GM20000 (cell line): ENCODE data around the gene OLFM2.

Experiments
- DNase-seq: peaks from one replicate; pipeline ENCODE4 v3.0.0; 2012; ENCODE audit warnings: low spot score
- TF ChIP-seq, protein P1 (sequence below): IDR thresholded peaks from 2 replicates; pipeline ENCODE4 v1.5.1; 2012; ENCODE audit warnings: mild to moderate bottlenecking, control low read depth; ENCODE audit errors: extremely low read depth, missing control alignments

Gene OLFM2

DNA sequence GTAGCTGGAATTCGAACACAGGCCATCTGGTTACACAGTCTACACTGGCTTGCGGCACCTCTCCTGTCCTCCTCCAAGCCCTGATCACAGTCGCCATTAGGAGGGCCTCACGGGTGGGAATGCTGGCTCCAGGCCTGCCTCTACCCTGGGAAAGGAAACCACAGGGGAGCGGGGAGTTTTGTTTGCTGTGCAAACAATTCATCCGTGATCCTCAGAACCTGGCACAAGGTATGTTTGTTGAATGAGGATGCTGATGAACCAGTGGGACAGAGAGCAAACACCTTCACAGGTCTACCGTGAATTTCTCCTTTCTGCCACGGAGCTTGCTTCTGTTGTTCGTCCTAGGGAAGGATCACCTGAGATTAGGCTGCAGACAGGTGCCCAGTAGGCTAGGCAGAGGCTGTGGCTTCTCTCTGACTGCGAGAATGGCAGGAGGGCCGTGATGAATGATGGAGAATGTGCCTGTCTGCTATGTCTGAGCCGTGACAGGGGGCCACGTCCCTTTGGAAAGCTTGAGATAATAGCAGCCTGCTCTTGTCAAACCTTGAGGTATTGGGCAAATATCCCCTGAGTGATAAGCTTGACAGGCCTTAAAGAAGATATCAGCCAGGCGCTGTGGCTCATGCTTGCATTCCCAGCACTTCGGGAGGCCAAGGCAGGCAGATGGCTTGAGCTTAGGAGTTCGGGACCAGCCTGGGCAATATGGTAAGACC is 64.5 kb downstream of the OLFM2 start:
- no peak for DNase-seq
- TF ChIP-seq, protein P1, sequence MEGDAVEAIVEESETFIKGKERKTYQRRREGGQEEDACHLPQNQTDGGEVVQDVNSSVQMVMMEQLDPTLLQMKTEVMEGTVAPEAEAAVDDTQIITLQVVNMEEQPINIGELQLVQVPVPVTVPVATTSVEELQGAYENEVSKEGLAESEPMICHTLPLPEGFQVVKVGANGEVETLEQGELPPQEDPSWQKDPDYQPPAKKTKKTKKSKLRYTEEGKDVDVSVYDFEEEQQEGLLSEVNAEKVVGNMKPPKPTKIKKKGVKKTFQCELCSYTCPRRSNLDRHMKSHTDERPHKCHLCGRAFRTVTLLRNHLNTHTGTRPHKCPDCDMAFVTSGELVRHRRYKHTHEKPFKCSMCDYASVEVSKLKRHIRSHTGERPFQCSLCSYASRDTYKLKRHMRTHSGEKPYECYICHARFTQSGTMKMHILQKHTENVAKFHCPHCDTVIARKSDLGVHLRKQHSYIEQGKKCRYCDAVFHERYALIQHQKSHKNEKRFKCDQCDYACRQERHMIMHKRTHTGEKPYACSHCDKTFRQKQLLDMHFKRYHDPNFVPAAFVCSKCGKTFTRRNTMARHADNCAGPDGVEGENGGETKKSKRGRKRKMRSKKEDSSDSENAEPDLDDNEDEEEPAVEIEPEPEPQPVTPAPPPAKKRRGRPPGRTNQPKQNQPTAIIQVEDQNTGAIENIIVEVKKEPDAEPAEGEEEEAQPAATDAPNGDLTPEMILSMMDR: no peak

DNA sequence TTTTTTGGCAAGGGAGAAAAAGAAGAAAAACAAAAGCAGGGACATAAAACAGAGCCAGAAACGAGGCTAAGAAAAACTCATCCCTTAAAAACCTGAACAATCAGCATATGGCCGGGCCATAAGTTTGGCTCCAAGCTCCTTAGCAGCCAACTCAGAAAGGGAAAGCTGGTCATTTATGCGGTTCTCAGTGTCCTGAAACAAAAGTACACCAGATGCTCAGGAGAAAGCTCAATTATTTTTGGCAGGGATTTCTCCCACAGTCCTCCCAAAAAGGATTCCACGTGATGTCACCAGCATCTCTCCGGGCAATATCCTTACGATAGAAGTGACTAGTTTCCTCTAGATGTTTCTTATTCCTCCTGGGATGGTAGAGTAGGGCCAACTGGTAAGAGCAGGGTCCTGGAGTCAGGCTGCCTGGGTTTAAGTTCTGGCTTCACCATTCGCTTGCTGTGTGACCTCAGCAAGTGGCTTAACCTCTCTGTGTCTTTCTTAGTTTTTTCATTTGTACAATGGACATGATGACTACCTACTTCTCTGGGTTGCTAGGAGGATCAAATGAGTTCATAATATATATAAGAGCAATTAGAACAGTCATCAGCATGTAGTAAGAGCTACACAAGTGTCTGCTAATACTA is 67.2 kb downstream of the OLFM2 start:
- no peak for DNase-seq
- TF ChIP-seq, protein P1: no peak

DNA sequence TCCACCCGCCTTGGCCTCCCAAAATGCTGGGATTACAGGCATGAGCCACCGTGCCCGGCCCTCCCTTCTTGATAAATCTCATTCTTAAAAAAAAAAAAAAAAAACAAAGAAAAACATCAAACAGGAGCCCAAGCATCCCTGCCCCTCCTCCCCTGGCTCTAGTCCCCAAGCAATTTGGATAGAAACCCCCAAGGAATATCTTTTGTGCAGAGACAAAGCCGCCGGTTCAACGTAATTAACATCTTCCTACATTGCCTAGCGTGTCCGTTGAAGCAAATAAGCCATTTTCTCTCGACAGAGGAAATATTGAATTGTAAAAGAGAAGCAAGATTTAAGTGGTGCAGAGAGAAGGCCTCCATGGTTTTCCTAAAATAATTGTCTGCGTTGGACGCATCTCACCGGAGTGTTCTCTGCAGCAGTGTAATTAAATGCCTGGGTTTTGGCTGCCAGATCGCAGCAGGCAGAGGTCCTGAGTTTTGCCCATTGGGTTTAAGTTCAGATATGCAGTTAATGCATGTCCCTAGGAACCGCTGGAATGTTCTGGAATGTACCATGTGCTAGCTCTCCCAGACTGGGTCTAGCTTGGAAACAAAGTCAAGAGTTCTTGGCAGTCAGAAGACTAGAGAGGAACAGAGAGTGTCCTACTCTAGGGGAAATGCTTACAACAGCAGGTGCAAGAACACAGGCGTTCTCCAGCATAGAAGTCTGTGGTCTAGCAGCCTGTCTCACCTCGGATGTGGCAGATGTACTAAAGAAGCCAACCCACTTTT is 70.4 kb downstream of the OLFM2 start:
- TF ChIP-seq, protein P1: no peak
- DNase-seq: no peak

DNA sequence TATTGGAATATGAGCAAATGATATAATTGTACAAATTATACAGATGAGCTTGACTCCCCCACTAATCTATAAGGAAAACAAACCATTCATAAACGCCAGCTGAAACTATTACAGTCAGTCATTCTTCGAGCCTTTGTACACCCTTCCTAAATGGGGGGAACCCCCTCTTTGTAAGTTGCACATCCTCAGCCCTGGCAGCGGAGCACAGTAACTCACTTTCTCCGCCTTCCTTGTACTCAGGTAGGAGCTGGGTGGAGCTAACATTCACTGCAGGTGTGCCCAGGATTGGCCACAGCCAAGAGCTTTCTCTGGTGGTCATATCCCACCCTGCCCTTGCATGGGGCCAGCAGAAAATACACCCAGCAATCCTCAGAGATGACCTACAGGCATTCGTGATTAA is 72.6 kb downstream of the OLFM2 start:
- DNase-seq: no peak
- TF ChIP-seq, protein P1: no peak

DNA sequence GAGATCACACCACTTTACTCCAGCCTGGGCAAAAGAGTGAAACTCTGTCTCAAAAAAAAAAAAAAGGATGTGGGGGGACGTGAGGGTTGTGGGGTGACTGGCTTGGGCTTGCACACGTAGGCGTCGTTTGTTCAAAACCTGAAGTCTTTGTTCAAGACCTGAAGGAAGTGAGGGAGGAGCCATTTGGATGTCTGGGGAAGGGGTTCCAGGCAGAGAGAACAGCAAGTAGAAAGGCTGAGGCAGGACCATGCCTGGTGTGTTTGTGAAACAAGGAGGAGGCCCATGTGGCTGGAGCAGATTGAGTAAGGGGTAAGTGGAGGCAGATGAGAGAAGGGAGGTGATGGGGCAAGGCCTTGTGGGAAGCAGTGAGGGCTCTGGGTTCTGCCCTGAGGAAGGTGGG is 73.4 kb downstream of the OLFM2 start:
- DNase-seq: no peak
- TF ChIP-seq, protein P1: no peak

DNA sequence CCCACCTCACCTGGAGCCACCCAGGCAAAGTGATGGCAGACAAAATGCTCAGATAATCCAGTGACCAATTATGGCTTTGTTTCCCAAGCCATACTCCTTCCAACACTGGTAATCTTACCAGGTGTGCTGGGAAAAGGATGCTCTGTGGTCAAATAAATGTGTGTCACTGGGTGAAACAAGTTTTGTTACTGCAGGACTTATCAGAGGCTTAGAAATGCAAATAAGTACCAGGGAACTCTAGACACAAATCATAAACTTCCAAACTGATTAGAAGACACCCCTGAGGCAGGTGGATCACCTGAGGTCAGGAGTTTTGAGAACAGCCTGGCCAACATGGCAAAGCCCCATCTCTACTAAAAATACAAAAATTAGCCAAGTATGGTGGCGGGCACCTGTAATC is 74.8 kb downstream of the OLFM2 start:
- no peak for DNase-seq
- TF ChIP-seq, protein P1: no peak

DNA sequence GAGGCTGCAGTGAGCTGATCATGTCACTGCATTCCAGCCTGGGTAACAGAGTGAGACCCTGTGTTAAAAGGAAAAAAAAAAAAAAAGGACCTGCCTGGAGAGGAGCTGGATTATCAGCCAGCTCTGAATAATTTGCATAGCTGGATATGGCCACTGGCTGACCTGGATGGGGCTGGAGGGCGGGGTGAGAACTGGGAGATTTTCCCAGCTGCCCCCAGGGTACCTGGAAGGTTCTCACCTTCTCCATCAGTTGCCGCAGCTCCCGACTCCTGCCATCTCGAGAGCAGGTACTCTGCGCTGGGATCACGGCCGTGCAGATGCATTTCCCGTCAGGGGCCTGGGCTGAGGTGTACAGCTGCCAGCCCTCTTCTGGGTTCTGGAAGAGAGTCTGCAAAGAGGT is 75.9 kb downstream of the OLFM2 start:
- TF ChIP-seq, protein P1: no peak
- no peak for DNase-seq
